Measurements from ENCODE around the gene YLPM1. TPM values are rescaled to one million over a fixed set of nuclear protein-coding genes. Genes with fewer than 3 reads are reported as not detected.

Gene YLPM1
- total and polyA plus RNA-seq, 2 donors (not counting 3 experiments of a cell fraction or from before 2014, with no cell fraction given) = 14.9 to 85.7 TPM

- CTCF ChIA-PET = interaction anchor here (1.3 to 1.4 kb wide), 2 partner anchors 122 to 126 kb away, joined by 3 read pairs; no protein-coding TSS in a partner anchor
- DNase-seq (ENCODE audit: low read depth, low spot score) (no peak), FAIRE-seq (no peak)
- Histone ChIP-seq H3K36me3 (ENCODE audit: control insufficient read depth in 2 of 2, extremely low read depth in 1 of 2, insufficient read depth in 2 of 2, low read length in 2 of 2) (peaks cover 6 to 18% of the 10 kb centered on the region in 2 experiments), H3K27ac (ENCODE audit: insufficient read depth, low read depth, low read length) (no peak overlapping the region), H3K4me1 (ENCODE audit: control insufficient read depth, extremely low read depth, insufficient read depth, low read length) (no peaks in the 10 kb centered on the region), H2AFZ (ENCODE audit: low read depth, low read length) (no peak overlapping the region), H3K4me3 (replicated peaks in 1 of 3; ENCODE audit: insufficient read depth in 1 of 3, low read depth in 1 of 3, low read length in 3 of 3) (no peak overlapping the region), H3K27me3 (ENCODE audit: control insufficient read depth in 2 of 2, insufficient read depth in 2 of 2, low read length in 2 of 2) (no peaks in the 10 kb centered on the region), H4K20me1 (replicated peaks; ENCODE audit: control insufficient read depth, extremely low read depth, insufficient read depth, low read length) (no peaks in the 10 kb centered on the region), H3K9ac (replicated peaks; ENCODE audit: extremely low read depth, insufficient read depth, low read length) (no peak overlapping the region), H3K9me1 (replicated peaks; ENCODE audit: control insufficient read depth, extremely low read depth, insufficient read depth, low read length) (no peaks in the 10 kb centered on the region), H3K4me2 (ENCODE audit: insufficient read depth, low read length) (no peak overlapping the region), H3K79me2 (ENCODE audit: control insufficient read depth, insufficient read depth, low read length) (no peaks in the 10 kb centered on the region), H3K9me3 (replicated peaks; ENCODE audit: control insufficient read depth, insufficient read depth, low read length) (no peaks in the 10 kb centered on the region)
- POLR2A ChIA-PET = no interaction called here
- intact Hi-C loops (cut with micrococcal nuclease) (no loop called here), dilution Hi-C loops (cut with MboI; ENCODE audit: extremely low pct_ligation_motif_present, low sequenced_read_pairs) (no loop called here)
- BruUV-seq (replicated peaks) = no TSS peak
- TF ChIP-seq EZH2 (IDR thresholded peaks at IDR 0.05; ENCODE audit: borderline replicate concordance, low read depth, low read length, severe bottlenecking) = no peak
- no peak for TF ChIP-seq POLR2AphosphoS5 (IDR thresholded peaks at IDR 0.05; ENCODE audit: insufficient read depth, low read depth, low read length)
- TF ChIP-seq POLR2A (IDR thresholded peaks at IDR 0.05; ENCODE audit: low read depth, low read length) = no peak
- no peak for TF ChIP-seq MAX (IDR thresholded peaks at IDR 0.05; ENCODE audit: insufficient read depth, insufficient read length)
- TF ChIP-seq FOS (IDR thresholded peaks at IDR 0.05; ENCODE audit: borderline replicate concordance, insufficient read depth, low read length) = no peak
- no peak for TF ChIP-seq GATA2 (IDR thresholded peaks at IDR 0.05; ENCODE audit: insufficient read depth, insufficient read length, low read depth, low read length)
- TF ChIP-seq, protein P1, sequence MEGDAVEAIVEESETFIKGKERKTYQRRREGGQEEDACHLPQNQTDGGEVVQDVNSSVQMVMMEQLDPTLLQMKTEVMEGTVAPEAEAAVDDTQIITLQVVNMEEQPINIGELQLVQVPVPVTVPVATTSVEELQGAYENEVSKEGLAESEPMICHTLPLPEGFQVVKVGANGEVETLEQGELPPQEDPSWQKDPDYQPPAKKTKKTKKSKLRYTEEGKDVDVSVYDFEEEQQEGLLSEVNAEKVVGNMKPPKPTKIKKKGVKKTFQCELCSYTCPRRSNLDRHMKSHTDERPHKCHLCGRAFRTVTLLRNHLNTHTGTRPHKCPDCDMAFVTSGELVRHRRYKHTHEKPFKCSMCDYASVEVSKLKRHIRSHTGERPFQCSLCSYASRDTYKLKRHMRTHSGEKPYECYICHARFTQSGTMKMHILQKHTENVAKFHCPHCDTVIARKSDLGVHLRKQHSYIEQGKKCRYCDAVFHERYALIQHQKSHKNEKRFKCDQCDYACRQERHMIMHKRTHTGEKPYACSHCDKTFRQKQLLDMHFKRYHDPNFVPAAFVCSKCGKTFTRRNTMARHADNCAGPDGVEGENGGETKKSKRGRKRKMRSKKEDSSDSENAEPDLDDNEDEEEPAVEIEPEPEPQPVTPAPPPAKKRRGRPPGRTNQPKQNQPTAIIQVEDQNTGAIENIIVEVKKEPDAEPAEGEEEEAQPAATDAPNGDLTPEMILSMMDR (IDR thresholded peaks at IDR 0.05; ENCODE audit: extremely low read depth in 1 of 2, insufficient read depth in 1 of 2, low read depth in 1 of 2, low read length in 2 of 2) = no peak
- no peak for TF ChIP-seq MYC (IDR thresholded peaks at IDR 0.05; ENCODE audit: low read depth, low read length)
- TF ChIP-seq JUN (IDR thresholded peaks at IDR 0.05; ENCODE audit: borderline replicate concordance, insufficient read depth, insufficient read length, low read depth) = no peak
Observed at GRCh38 chr14:74735125-74735524, 28.0 kb upstream of the YLPM1 start.
